Chondrocyte (in vitro differentiated cells): ENCODE results near the gene CAPRIN1. TPM values are rescaled to one million over a fixed set of nuclear protein-coding genes. Genes with fewer than 3 reads are reported as not detected.

Experiments used
- DNase-seq: peaks from one replicate; pipeline ENCODE4 v3.0.0; 2021; ENCODE audit warnings: mixed read lengths, low spot score
- H3K27ac Mint-ChIP-seq: one replicate; pipeline ENCODE4 v1.8.0; 2021; ENCODE audit warnings: mild to moderate bottlenecking, moderate library complexity, mixed read lengths; ENCODE audit not compliant: unreplicated experiment
- H3K27me3 Mint-ChIP-seq: 2 replicates; pipeline ENCODE4 v1.8.0; 2021; ENCODE audit warnings: low read depth, mixed read lengths
- H3K36me3 Mint-ChIP-seq: 2 replicates; pipeline ENCODE4 v1.8.0; 2021; ENCODE audit warnings: low read depth, mixed read lengths
- H3K4me1 Mint-ChIP-seq: 2 replicates; pipeline ENCODE4 v1.8.0; 2021; ENCODE audit warnings: low read depth, mild to moderate bottlenecking, mixed read lengths
- H3K4me3 Mint-ChIP-seq: one replicate; pipeline ENCODE4 v1.8.0; 2021; ENCODE audit warnings: mild to moderate bottlenecking, moderate library complexity, mixed read lengths; ENCODE audit not compliant: unreplicated experiment
- H3K9me3 Mint-ChIP-seq: 2 replicates; pipeline ENCODE4 v1.8.0; 2021; ENCODE audit warnings: low read depth, mixed read lengths
- CTCF ChIP-seq: fragments of 200-600 bp; sonication (generic); IDR thresholded peaks from 2 replicates; pipeline ENCODE4 v1.5.0; 2021; ENCODE audit warnings: antibody characterized with exemption, mild to moderate bottlenecking, moderate library complexity
- total RNA-seq: library from RNA; stranded (reverse); gene quantifications from 3 replicates; pipeline ENCODE4 v1.2.1, GENCODE V29; 2021

The CAPRIN1 gene
- total RNA-seq, 1 donor from 2014 or later: 197 TPM

- no peak overlapping the region for H3K4me3 Mint-ChIP-seq
- H3K27ac Mint-ChIP-seq: no peak overlapping the region
- DNase-seq: peak; percentile 82
- H3K36me3 Mint-ChIP-seq: peaks cover 32% of the 10 kb centered on the region
- TF ChIP-seq CTCF: no peak
- no peaks in the 10 kb centered on the region for H3K27me3 Mint-ChIP-seq
- no peaks in the 10 kb centered on the region for H3K9me3 Mint-ChIP-seq
- no peaks in the 10 kb centered on the region for H3K4me1 Mint-ChIP-seq
Measured at GRCh38 chr11:34146411-34146810, 94.9 kb downstream of the CAPRIN1 start.

DNA sequence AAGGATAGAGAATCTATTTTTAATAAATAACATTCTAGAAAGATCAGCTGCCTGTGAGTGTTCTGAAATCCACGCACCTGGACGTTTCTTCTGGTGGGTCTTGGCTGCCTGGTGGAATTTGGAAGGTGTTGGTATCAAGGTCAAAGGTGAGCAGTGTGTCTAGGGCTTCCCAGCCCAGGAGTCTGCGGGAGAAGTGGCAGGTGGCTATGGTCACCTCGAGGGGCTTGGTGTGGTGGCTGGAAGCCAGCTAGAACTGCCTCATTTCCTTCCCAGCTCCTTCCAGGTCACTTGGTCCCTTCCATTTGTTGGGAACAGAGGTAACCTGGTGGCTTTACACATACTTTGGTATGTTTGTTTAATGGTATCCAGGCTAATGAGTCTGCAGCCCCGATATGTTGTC is 95.3 kb downstream of the CAPRIN1 start:
- H3K36me3 Mint-ChIP-seq: peaks cover 28% of the 10 kb centered on the region
- no peaks in the 10 kb centered on the region for H3K27me3 Mint-ChIP-seq
- no peak for TF ChIP-seq CTCF
- H3K9me3 Mint-ChIP-seq: no peaks in the 10 kb centered on the region
- H3K4me3 Mint-ChIP-seq: no peak overlapping the region
- H3K27ac Mint-ChIP-seq: no peak overlapping the region
- DNase-seq: peak; percentile 51
- no peaks in the 10 kb centered on the region for H3K4me1 Mint-ChIP-seq

DNA sequence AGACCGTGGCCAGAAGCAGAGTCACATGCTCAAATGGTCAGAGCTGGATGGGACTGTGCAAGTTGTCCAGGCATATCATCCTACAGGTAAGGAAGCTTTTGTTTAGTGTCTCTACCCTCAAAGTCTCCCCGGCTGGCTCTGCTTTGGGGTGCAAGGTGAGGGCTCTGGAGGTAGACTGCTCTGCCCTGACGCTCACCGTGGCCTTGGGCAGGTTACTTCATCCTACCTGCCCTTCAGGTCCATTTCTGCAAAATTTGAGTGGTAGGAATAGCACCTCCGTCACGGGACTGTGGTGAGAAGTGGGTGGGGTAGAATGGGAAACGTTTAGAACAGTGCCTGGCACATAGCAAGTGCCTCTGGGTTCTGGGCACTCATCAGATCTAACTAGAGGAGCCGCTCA is 96.0 kb downstream of the CAPRIN1 start:
- Mint-ChIP-seq H3K4me1 (no peaks in the 10 kb centered on the region), H3K27me3 (no peaks in the 10 kb centered on the region), H3K4me3 (no peak overlapping the region), H3K36me3 (peaks cover 24% of the 10 kb centered on the region), H3K27ac (no peak overlapping the region), H3K9me3 (no peaks in the 10 kb centered on the region)
- TF ChIP-seq CTCF: no peak
- DNase-seq: peak; percentile 52

- Mint-ChIP-seq H3K36me3 (peaks cover 20% of the 10 kb centered on the region), H3K27me3 (no peaks in the 10 kb centered on the region), H3K4me3 (no peak overlapping the region)
Measured at GRCh38 chr11:34148504-34149165, 97.1 kb downstream of the CAPRIN1 start.

GRCh38 chr11:34149274-34149673 is 97.7 kb downstream of the CAPRIN1 start:
- no peak for TF ChIP-seq CTCF
- no peak overlapping the region for H3K27ac Mint-ChIP-seq

More at GRCh38 chr11:34148504-34149165, 97.1 kb downstream of the CAPRIN1 start:
- Mint-ChIP-seq H3K4me1 (no peaks in the 10 kb centered on the region), H3K9me3 (no peaks in the 10 kb centered on the region), H3K27ac (no peak overlapping the region)
- DNase-seq: peak; percentile 47
- TF ChIP-seq CTCF: no peak

More at GRCh38 chr11:34149274-34149673, 97.7 kb downstream of the CAPRIN1 start:
- Mint-ChIP-seq H3K36me3 (peaks cover 20% of the 10 kb centered on the region), H3K27me3 (no peaks in the 10 kb centered on the region), H3K4me1 (no peaks in the 10 kb centered on the region), H3K9me3 (no peaks in the 10 kb centered on the region), H3K4me3 (no peak overlapping the region)
- peak; percentile 26 for DNase-seq
